ENCODE measurements around the gene TSKS.

TSKS gene

GRCh38 chr19:49799798-49800376 lies 36.8 kb upstream of the TSKS start:
- Histone ChIP-seq H3K4me1 (peaks cover 0 to 17% (median 9%) of the 10 kb centered on the region in 4 donors), H3K36me3 (peaks cover 45 to 100% (median 72%) of the 10 kb centered on the region in 3 donors), H3K9me3 (no peaks in the 10 kb centered on the region), H3K27me3 (no peaks in the 10 kb centered on the region), H3K4me3 (no peak overlapping the region), H3K27ac (no peak overlapping the region)
- TF ChIP-seq CTCF (IDR thresholded peaks at IDR 0.05) = no peak
- intact Hi-C loops (cut with DNase I; ENCODE audit: low total_unique reads) = no loop called here
- DNase-seq = no peak

- no peak for TF ChIP-seq CTCF (IDR thresholded peaks at IDR 0.05)
- no peak overlapping the region for H3K4me3 ChIP-seq
- no peaks in the 10 kb centered on the region for H3K27me3 ChIP-seq
- H3K4me1 ChIP-seq = peaks cover 0 to 17% (median 9%) of the 10 kb centered on the region in 4 donors
- H3K36me3 ChIP-seq = peaks cover 51 to 100% (median 77%) of the 10 kb centered on the region in 3 donors
- no peak for DNase-seq
- H3K27ac ChIP-seq = no peak overlapping the region
- no peaks in the 10 kb centered on the region for H3K9me3 ChIP-seq
- intact Hi-C loops (cut with DNase I; ENCODE audit: low total_unique reads) = no loop called here
Observed at GRCh38 chr19:49799271-49799797, 36.2 kb upstream of the TSKS start.

GRCh38 chr19:49798574-49798973 lies 35.5 kb upstream of the TSKS start:
- H3K27me3 ChIP-seq = no peaks in the 10 kb centered on the region
- H3K36me3 ChIP-seq = peaks cover 56 to 100% (median 80%) of the 10 kb centered on the region in 3 donors
- H3K4me3 ChIP-seq = no peak overlapping the region
- TF ChIP-seq CTCF (IDR thresholded peaks at IDR 0.05) = no peak
- H3K27ac ChIP-seq = no peak overlapping the region
- H3K4me1 ChIP-seq = peaks cover 0 to 17% (median 9%) of the 10 kb centered on the region in 4 donors
- intact Hi-C loops (cut with DNase I; ENCODE audit: low total_unique reads) = no loop called here
- no peaks in the 10 kb centered on the region for H3K9me3 ChIP-seq
- no peak for DNase-seq

GRCh38 chr19:49795615-49796014 lies 32.5 kb upstream of the TSKS start:
- Histone ChIP-seq H3K27ac (no peak overlapping the region), H3K27me3 (no peaks in the 10 kb centered on the region), H3K9me3 (no peaks in the 10 kb centered on the region), H3K4me3 (no peak overlapping the region), H3K4me1 (no peaks in the 10 kb centered on the region), H3K36me3 (peaks cover 71 to 100% (median 90%) of the 10 kb centered on the region in 3 donors)
- no peak for TF ChIP-seq CTCF (IDR thresholded peaks at IDR 0.05)
- DNase-seq = no peak
- intact Hi-C loops (cut with DNase I; ENCODE audit: low total_unique reads) = no loop called here

- H3K4me1 ChIP-seq = no peaks in the 10 kb centered on the region
- TF ChIP-seq CTCF (IDR thresholded peaks at IDR 0.05) = no peak
- H3K27me3 ChIP-seq = no peaks in the 10 kb centered on the region
- no peak for DNase-seq
- no peak overlapping the region for H3K4me3 ChIP-seq
- intact Hi-C loops (cut with DNase I; ENCODE audit: low total_unique reads) = no loop called here
- H3K27ac ChIP-seq = no peak overlapping the region
- H3K9me3 ChIP-seq = no peaks in the 10 kb centered on the region
- H3K36me3 ChIP-seq = peaks cover 55 to 100% (median 87%) of the 10 kb centered on the region in 3 donors
Observed at GRCh38 chr19:49793561-49793840, 30.4 kb upstream of the TSKS start.
